DOHH2 (cell line): ENCODE data around the gene PELI2.

Source experiments
- CTCF ChIP-seq: fragments of 200-600 bp; sonication (generic); IDR thresholded peaks from one replicate; pipeline ENCODE4 v1.5.1; 2014; ENCODE audit warnings: antibody characterized with exemption, mild to moderate bottlenecking, low read depth, low read length; ENCODE audit not compliant: poor library complexity, severe bottlenecking
- EZH2phosphoT487 ChIP-seq: fragments of 200-600 bp; sonication (generic); IDR thresholded peaks from 2 replicates; pipeline ENCODE4 v1.6.1; 2017; ENCODE audit warnings: borderline replicate concordance, mild to moderate bottlenecking, antibody characterized with exemption, low read length, moderate library complexity, mixed read lengths

GRCh38 chr14:56082880-56083279, 35.3 kb upstream of the PELI2 start:
- no peak for TF ChIP-seq CTCF
- TF ChIP-seq EZH2phosphoT487 = no peak
